Measurements from ENCODE around the gene DUSP12.
A peak's percentile ranks its signal among the peaks of the same experiment; 100 is the strongest.
"Not testable (repeated sequence)": the region's sequence is repeated elsewhere in the genome, so short reads cannot be mapped to it uniquely, and the experiment has no call there.

The DUSP12 gene

GRCh38 chr1:161749509-161750407, at the start of gene DUSP12:
TSS of gene DUSP12 (plus strand) at chr1:161749786. CDS start at chr1:161749802, 16 bp downstream.
- DNase-seq: peak; percentile 95

GRCh38 chr1:161702250-161702649, 47.3 kb upstream of the DUSP12 start:
- no peak for DNase-seq

GRCh38 chr1:161705537-161705936, 44.0 kb upstream of the DUSP12 start:
- no peak for DNase-seq

GRCh38 chr1:161706113-161706481, 43.5 kb upstream of the DUSP12 start:
- no peak for DNase-seq

- no peak for DNase-seq
Measured at GRCh38 chr1:161706482-161707347, 42.9 kb upstream of the DUSP12 start, which contains the start of gene FCRLA. TSS of gene FCRLA (plus strand) at chr1:161707229. CDS start at chr1:161707265, 36 bp downstream.

- DNase-seq: no peak
Measured at GRCh38 chr1:161707503-161707902, 42.1 kb upstream of the DUSP12 start.

GRCh38 chr1:161709373-161709772, 40.2 kb upstream of the DUSP12 start:
- DNase-seq: no peak

GRCh38 chr1:161710560-161710959, 39.0 kb upstream of the DUSP12 start:
- no peak for DNase-seq

GRCh38 chr1:161718559-161719324, 30.8 kb upstream of the DUSP12 start:
- no peak for DNase-seq

GRCh38 chr1:161719325-161719611, 30.3 kb upstream of the DUSP12 start:
- DNase-seq: no peak

- no peak for DNase-seq
Measured at GRCh38 chr1:161720422-161720821, 29.2 kb upstream of the DUSP12 start.

GRCh38 chr1:161720956-161721737, 28.4 kb upstream of the DUSP12 start, which contains the start of gene FCRLB:
TSS of gene FCRLB (plus strand) at chr1:161721544. CDS start at chr1:161722673, 1,129 bp downstream.
- DNase-seq: no peak

GRCh38 chr1:161721738-161722343, 27.7 kb upstream of the DUSP12 start:
- DNase-seq: no peak

GRCh38 chr1:161722406-161722805, 27.2 kb upstream of the DUSP12 start:
- no peak for DNase-seq

- DNase-seq: no peak
Measured at GRCh38 chr1:161723459-161724141, 26.0 kb upstream of the DUSP12 start.

- not testable (repeated sequence) for DNase-seq
Measured at GRCh38 chr1:161725258-161725907, 24.2 kb upstream of the DUSP12 start.

- DNase-seq: peak; percentile 33
Measured at GRCh38 chr1:161725908-161726472, 23.6 kb upstream of the DUSP12 start.

- peak; percentile 33 for DNase-seq
Measured at GRCh38 chr1:161726473-161727255, 22.9 kb upstream of the DUSP12 start.

GRCh38 chr1:161727256-161727924, 22.2 kb upstream of the DUSP12 start:
- DNase-seq: no peak
